GM12801 (cell line): Measurements from ENCODE around the gene ETS1.

Experiments used
- CTCF ChIP-seq: IDR thresholded peaks from one replicate; pipeline ENCODE4 v1.5.1; 2011; ENCODE audit warnings: control low read depth; ENCODE audit not compliant: insufficient read length; ENCODE audit errors: extremely low read depth

The ETS1 gene

DNA sequence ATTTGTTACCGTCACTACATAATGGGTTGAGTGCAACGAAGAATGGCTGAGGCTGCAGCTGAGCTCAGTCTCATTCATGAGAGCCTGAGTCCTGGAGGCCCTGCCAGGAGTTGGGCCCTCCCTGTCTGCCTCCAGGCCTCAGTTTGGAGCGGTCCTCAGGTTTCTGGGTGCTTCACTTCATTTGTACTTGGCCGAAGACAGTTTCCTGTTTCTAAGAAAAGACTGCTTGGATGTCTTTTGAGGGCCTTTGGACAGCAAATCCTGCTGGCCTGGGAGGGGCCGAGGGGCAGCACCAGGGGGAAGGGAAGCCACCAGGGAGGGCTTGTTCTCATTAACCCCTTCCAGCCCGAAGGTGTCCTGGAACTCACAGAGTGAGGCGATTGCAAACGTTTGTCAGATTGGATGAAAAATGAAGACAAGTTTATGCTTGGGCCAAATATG lies 163.1 kb downstream of the ETS1 start:
- TF ChIP-seq CTCF, result no peak

GRCh38 chr11:128422576-128423370 lies 164.6 kb downstream of the ETS1 start:
- TF ChIP-seq CTCF, result no peak

DNA sequence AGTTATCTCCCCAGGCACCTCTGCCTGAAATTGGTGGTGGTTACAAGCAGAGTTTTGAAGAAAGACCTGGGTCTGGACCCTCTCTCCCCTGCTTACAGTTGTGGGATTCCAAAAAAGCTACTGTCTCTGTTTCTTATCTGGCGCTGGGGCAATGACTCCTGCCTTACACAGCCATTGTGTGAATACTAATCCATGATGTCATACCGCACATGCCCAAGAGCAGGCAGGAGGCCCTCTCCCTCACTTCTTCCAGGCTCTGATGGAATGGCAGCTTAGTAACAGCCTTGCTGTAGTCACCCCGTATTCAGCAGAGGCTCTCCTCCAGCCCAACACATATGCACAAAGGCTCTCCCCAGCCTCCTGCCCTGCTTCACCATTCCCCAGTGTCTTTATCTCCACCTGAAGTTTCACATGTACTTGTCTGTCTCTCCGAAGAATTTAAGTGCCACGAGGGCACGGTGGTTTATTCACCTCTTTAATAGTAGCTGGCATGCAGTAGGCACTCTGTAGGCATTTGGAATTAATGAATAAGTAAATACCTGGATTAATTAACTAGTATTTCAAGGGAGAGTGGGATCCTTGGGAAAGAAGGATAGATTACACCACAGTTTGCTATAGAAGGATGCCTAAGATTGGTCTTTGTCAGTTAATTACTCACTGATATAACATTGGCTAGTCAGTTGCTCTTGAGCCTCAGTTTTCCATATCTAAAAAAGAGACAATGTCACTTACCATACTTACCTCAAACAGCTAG lies 165.6 kb downstream of the ETS1 start:
- TF ChIP-seq CTCF, result no peak

- TF ChIP-seq CTCF, result no peak
Observed at GRCh38 chr11:128420951-128421350, 166.4 kb downstream of the ETS1 start.

GRCh38 chr11:128420265-128420664 lies 167.1 kb downstream of the ETS1 start:
- no peak for TF ChIP-seq CTCF

DNA sequence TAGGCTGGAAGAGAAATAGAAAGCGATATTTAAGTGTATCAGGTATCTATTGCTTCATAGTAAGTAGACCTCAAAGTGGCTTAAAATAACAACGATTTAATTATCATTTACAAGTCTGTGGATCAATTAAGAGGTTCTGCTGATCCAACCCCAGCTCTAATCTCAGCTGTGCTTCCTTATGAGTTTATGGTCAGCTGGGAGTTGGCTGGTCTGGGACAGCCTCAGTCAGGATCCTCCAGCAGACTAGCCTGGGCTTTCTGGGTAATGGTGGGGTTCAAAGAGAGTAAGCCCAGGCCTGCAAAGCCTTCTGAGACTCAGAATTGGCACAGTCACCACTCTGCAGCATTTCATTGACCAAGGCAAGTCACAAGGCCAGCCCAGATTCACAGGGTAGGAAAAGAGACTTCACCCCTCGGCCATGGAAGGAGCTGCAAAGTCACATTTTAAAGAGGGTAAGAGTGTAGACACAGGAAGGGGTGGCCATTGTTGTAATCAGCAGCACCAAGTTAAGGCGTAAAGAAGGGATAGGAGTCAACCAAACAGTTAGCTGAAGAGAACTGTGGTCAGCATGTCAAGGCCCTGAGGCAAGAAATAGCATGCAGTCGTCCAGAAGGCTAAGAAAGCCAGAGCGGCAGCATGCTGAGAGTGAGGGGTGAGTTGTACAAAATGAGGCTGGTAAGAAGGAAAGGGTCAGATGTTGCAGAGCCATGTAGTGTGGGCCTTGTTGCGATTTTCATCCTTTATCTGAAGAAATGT lies 168.2 kb downstream of the ETS1 start:
- TF ChIP-seq CTCF, result no peak
